GM23338 (cell line): ENCODE measurements around the gene TMSB4X. TPM values are rescaled to one million over a fixed set of nuclear protein-coding genes. Genes with fewer than 3 reads are reported as not detected.

ENCODE experiments used
- ATAC-seq: fragments of 200-7000 bp; cut with Tn5 transposase; 3 replicates; pipeline ENCODE4 v1.9.1; 2020
- DNase-seq: peaks from one replicate; pipeline ENCODE4 v3.0.0-alpha.2; 2015; ENCODE audit warnings: low spot score
- H2AFZ ChIP-seq: fragments of 200-600 bp; sonication (generic); 2 replicates; pipeline ENCODE4 v1.8.0; 2016; ENCODE audit warnings: antibody characterized with exemption, mild to moderate bottlenecking, moderate library complexity
- H3F3A ChIP-seq: fragments of 200-600 bp; sonication (generic); replicated peaks from 2 replicates; pipeline ENCODE4 v1.8.0; 2017; ENCODE audit warnings: antibody characterized with exemption, mixed run types, low read depth
- H3K27ac ChIP-seq: fragments of 200-600 bp; sonication (generic); 2 replicates; pipeline ENCODE4 v1.6.1; 2016; ENCODE audit warnings: low read depth
- H3K27me3 ChIP-seq: fragments of 200-600 bp; sonication (generic); 2 replicates; pipeline ENCODE4 v1.8.0; 2016; ENCODE audit warnings: mild to moderate bottlenecking, mixed run types, moderate library complexity; ENCODE audit not compliant: insufficient read depth
- H3K36me3 ChIP-seq: fragments of 200-600 bp; sonication (generic); 2 replicates; pipeline ENCODE4 v1.8.0; 2016; ENCODE audit warnings: mild to moderate bottlenecking; ENCODE audit not compliant: insufficient read depth
- H3K4me1 ChIP-seq: fragments of 200-600 bp; sonication (generic); 2 replicates; pipeline ENCODE4 v1.8.0; 2016; ENCODE audit warnings: mild to moderate bottlenecking, moderate library complexity; ENCODE audit not compliant: insufficient read depth
- H3K4me2 ChIP-seq: fragments of 200-600 bp; sonication (generic); 2 replicates; pipeline ENCODE4 v1.7.1; 2017; ENCODE audit warnings: mixed run types
- H3K4me3 ChIP-seq: fragments of 200-600 bp; sonication (generic); 2 replicates; pipeline ENCODE4 v1.6.1; 2016; ENCODE audit warnings: mixed run types
- H3K79me2 ChIP-seq: fragments of 200-600 bp; sonication (generic); replicated peaks from 2 replicates; pipeline ENCODE4 v1.8.0; 2017; ENCODE audit warnings: mild to moderate bottlenecking; ENCODE audit not compliant: insufficient read depth
- H3K9me2 ChIP-seq: fragments of 200-600 bp; sonication (generic); 2 replicates; pipeline ENCODE4 v1.8.0; 2017; ENCODE audit not compliant: insufficient read depth
- H4K20me1 ChIP-seq: fragments of 200-600 bp; sonication (generic); replicated peaks from 2 replicates; pipeline ENCODE4 v1.8.0; 2017; ENCODE audit warnings: mild to moderate bottlenecking; ENCODE audit not compliant: insufficient read depth
- H3K27ac Mint-ChIP-seq: 2 replicates; pipeline ENCODE4 v1.8.0; 2020; ENCODE audit warnings: inconsistent platforms, mild to moderate bottlenecking, moderate library complexity, mixed read lengths
- H3K27me3 Mint-ChIP-seq: 3 replicates; pipeline ENCODE4 v1.8.0; 2022; ENCODE audit warnings: low read depth, mild to moderate bottlenecking, moderate library complexity, mixed read lengths, inconsistent platforms; ENCODE audit not compliant: insufficient read depth, poor library complexity
- H3K36me3 Mint-ChIP-seq: 3 replicates; pipeline ENCODE4 v1.8.0; 2021; ENCODE audit warnings: low read depth, mild to moderate bottlenecking, inconsistent platforms, moderate library complexity, mixed read lengths
- H3K4me1 Mint-ChIP-seq: 3 replicates; pipeline ENCODE4 v1.8.0; 2020; ENCODE audit warnings: mild to moderate bottlenecking, inconsistent platforms, mixed read lengths
- H3K4me3 Mint-ChIP-seq: 3 replicates; pipeline ENCODE4 v1.8.0; 2021; ENCODE audit warnings: moderate library complexity, mild to moderate bottlenecking, inconsistent platforms, mixed read lengths
- H3K9me3 Mint-ChIP-seq: 3 replicates; pipeline ENCODE4 v1.8.0; 2020; ENCODE audit warnings: moderate library complexity, mild to moderate bottlenecking, inconsistent platforms, mixed read lengths
- CREB1 ChIP-seq: fragments of 250-450 bp; sonication (Bioruptor Pico); IDR thresholded peaks from 2 replicates; pipeline ENCODE4 v1.5.0; 2020; ENCODE audit warnings: low read depth, mild to moderate bottlenecking, moderate library complexity
- JUNB ChIP-seq: IDR thresholded peaks from one replicate; pipeline ENCODE4 v1.6.1; 2016; ENCODE audit warnings: antibody characterized with exemption; ENCODE audit not compliant: unreplicated experiment
- ZNF331 ChIP-seq: fragments of 250-450 bp; sonication (Bioruptor Pico); IDR thresholded peaks from 2 replicates; pipeline ENCODE4 v1.5.0; 2020; ENCODE audit warnings: low read depth, mild to moderate bottlenecking, moderate library complexity
- polyA plus RNA-seq: library from polyadenylated mRNA; unstranded; fragments of >200 nt; fragmentation: Nextera tagmentation; extraction: Ambion mirVana; gene quantifications from 2 replicates; pipeline ENCODE4 v1.2.1, GENCODE V29; 2016
- total RNA-seq: library from RNA; depleted of rRNA; stranded (reverse); fragments of >200 nt; shearing (Covaris generic); gene quantifications from 2 replicates; pipeline ENCODE4 v1.2.3, GENCODE V29; 2014
- TF ChIP-seq, protein P1 (sequence below): IDR thresholded peaks from one replicate; pipeline ENCODE4 v1.6.1; 2018; ENCODE audit warnings: antibody characterized with exemption; ENCODE audit not compliant: unreplicated experiment
- TF ChIP-seq, protein P2 (sequence below): IDR thresholded peaks from 2 replicates; pipeline ENCODE4 v1.6.1; 2016; ENCODE audit warnings: antibody characterized with exemption
- TF ChIP-seq, protein P3 (sequence below): fragments of 250-450 bp; sonication (Bioruptor Pico); IDR thresholded peaks from 2 replicates; pipeline ENCODE4 v1.5.0; 2020; ENCODE audit warnings: mild to moderate bottlenecking, moderate library complexity

TMSB4X gene
- total and polyA plus RNA-seq, 2 experiments from 2014 or later = 999 to 6,191 TPM

DNA sequence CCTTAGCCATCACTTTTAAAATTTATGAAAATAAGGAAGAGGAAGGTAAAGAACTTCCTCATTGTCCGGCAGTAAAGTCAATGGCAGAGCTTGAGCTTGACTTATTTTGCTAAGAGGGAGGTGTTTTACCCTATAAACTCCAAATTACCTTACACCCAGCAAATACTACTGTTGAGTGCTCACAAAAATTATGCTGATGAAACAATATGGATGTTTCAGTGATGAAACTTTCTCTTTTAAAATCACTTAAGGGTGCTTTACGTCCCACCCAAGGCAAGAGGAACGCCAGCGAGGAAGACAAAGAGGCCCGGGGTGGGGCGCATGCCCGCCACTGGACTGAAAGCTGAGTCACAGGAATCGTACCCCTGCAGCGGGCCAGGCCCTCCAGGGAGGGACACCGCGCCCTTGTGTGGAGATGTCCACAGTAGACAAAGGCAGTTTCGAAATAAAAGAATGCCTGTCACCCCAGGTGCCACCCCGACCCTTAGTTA lies 560 bp upstream of the TMSB4X start:
- H2AFZ ChIP-seq = no peak overlapping the region
- Mint-ChIP-seq H3K9me3 (no peaks in the 10 kb centered on the region; the same call in 1 of the 3 replicates), H3K4me1 (peaks cover 42% of the 10 kb centered on the region)

More for the DNA sequence above, 560 bp upstream of the TMSB4X start:
- peak overlapping the region; percentile 99; the same call in 1 of the 2 replicates for H3K27ac Mint-ChIP-seq
- no peaks in the 10 kb centered on the region for H3K36me3 ChIP-seq
- peak overlapping the region; percentile 94 for H3K4me3 ChIP-seq
- H3K4me2 ChIP-seq = peak overlapping the region; percentile 82
- peak overlapping the region; percentile 92 for H3K4me3 Mint-ChIP-seq
- no peaks in the 10 kb centered on the region for H4K20me1 ChIP-seq
- no peaks in the 10 kb centered on the region for H3F3A ChIP-seq
- H3K79me2 ChIP-seq = peaks cover 22% of the 10 kb centered on the region
- peak overlapping the region; percentile 81 for H3K27ac ChIP-seq
- ATAC-seq (peak; percentile 17), DNase-seq (peak; percentile 37)
- H3K4me1 ChIP-seq = no peaks in the 10 kb centered on the region; the same call in 1 of the 2 replicates
- H3K36me3 Mint-ChIP-seq = peaks cover 34% of the 10 kb centered on the region
- no peaks in the 10 kb centered on the region for H3K27me3 ChIP-seq
- no peaks in the 10 kb centered on the region for H3K9me2 ChIP-seq
- TF ChIP-seq JUNB = no peak
- TF ChIP-seq, protein P1, sequence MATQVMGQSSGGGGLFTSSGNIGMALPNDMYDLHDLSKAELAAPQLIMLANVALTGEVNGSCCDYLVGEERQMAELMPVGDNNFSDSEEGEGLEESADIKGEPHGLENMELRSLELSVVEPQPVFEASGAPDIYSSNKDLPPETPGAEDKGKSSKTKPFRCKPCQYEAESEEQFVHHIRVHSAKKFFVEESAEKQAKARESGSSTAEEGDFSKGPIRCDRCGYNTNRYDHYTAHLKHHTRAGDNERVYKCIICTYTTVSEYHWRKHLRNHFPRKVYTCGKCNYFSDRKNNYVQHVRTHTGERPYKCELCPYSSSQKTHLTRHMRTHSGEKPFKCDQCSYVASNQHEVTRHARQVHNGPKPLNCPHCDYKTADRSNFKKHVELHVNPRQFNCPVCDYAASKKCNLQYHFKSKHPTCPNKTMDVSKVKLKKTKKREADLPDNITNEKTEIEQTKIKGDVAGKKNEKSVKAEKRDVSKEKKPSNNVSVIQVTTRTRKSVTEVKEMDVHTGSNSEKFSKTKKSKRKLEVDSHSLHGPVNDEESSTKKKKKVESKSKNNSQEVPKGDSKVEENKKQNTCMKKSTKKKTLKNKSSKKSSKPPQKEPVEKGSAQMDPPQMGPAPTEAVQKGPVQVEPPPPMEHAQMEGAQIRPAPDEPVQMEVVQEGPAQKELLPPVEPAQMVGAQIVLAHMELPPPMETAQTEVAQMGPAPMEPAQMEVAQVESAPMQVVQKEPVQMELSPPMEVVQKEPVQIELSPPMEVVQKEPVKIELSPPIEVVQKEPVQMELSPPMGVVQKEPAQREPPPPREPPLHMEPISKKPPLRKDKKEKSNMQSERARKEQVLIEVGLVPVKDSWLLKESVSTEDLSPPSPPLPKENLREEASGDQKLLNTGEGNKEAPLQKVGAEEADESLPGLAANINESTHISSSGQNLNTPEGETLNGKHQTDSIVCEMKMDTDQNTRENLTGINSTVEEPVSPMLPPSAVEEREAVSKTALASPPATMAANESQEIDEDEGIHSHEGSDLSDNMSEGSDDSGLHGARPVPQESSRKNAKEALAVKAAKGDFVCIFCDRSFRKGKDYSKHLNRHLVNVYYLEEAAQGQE = no peak
- TF ChIP-seq ZNF331 (CRISPR knock-in tag) = no peak
- TF ChIP-seq, protein P2, sequence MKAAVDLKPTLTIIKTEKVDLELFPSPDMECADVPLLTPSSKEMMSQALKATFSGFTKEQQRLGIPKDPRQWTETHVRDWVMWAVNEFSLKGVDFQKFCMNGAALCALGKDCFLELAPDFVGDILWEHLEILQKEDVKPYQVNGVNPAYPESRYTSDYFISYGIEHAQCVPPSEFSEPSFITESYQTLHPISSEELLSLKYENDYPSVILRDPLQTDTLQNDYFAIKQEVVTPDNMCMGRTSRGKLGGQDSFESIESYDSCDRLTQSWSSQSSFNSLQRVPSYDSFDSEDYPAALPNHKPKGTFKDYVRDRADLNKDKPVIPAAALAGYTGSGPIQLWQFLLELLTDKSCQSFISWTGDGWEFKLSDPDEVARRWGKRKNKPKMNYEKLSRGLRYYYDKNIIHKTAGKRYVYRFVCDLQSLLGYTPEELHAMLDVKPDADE = no peak
- TF ChIP-seq CREB1 = no peak
- TF ChIP-seq, protein P3, sequence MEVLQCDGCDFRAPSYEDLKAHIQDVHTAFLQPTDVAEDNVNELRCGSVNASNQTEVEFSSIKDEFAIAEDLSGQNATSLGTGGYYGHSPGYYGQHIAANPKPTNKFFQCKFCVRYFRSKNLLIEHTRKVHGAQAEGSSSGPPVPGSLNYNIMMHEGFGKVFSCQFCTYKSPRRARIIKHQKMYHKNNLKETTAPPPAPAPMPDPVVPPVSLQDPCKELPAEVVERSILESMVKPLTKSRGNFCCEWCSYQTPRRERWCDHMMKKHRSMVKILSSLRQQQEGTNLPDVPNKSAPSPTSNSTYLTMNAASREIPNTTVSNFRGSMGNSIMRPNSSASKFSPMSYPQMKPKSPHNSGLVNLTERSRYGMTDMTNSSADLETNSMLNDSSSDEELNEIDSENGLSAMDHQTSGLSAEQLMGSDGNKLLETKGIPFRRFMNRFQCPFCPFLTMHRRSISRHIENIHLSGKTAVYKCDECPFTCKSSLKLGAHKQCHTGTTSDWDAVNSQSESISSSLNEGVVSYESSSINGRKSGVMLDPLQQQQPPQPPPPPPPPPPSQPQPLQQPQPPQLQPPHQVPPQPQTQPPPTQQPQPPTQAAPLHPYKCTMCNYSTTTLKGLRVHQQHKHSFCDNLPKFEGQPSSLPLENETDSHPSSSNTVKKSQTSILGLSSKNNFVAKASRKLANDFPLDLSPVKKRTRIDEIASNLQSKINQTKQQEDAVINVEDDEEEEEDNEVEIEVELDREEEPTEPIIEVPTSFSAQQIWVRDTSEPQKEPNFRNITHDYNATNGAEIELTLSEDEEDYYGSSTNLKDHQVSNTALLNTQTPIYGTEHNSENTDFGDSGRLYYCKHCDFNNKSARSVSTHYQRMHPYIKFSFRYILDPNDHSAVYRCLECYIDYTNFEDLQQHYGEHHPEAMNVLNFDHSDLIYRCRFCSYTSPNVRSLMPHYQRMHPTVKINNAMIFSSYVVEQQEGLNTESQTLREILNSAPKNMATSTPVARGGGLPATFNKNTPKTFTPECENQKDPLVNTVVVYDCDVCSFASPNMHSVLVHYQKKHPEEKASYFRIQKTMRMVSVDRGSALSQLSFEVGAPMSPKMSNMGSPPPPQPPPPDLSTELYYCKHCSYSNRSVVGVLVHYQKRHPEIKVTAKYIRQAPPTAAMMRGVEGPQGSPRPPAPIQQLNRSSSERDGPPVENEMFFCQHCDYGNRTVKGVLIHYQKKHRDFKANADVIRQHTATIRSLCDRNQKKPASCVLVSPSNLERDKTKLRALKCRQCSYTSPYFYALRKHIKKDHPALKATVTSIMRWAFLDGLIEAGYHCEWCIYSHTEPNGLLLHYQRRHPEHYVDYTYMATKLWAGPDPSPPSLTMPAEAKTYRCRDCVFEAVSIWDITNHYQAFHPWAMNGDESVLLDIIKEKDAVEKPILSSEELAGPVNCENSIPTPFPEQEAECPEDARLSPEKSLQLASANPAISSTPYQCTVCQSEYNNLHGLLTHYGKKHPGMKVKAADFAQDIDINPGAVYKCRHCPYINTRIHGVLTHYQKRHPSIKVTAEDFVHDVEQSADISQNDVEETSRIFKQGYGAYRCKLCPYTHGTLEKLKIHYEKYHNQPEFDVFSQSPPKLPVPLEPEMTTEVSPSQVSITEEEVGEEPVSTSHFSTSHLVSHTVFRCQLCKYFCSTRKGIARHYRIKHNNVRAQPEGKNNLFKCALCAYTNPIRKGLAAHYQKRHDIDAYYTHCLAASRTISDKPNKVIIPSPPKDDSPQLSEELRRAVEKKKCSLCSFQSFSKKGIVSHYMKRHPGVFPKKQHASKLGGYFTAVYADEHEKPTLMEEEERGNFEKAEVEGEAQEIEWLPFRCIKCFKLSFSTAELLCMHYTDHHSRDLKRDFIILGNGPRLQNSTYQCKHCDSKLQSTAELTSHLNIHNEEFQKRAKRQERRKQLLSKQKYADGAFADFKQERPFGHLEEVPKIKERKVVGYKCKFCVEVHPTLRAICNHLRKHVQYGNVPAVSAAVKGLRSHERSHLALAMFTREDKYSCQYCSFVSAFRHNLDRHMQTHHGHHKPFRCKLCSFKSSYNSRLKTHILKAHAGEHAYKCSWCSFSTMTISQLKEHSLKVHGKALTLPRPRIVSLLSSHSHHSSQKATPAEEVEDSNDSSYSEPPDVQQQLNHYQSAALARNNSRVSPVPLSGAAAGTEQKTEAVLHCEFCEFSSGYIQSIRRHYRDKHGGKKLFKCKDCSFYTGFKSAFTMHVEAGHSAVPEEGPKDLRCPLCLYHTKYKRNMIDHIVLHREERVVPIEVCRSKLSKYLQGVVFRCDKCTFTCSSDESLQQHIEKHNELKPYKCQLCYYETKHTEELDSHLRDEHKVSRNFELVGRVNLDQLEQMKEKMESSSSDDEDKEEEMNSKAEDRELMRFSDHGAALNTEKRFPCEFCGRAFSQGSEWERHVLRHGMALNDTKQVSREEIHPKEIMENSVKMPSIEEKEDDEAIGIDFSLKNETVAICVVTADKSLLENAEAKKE (CRISPR knock-in tag) = no peak
- peaks cover 15% of the 10 kb centered on the region for H3K27me3 Mint-ChIP-seq
